HuH-7 (cell line): ENCODE measurements around the gene BRSK2.
"Not testable (repeated sequence)": the region's sequence is repeated elsewhere in the genome, so short reads cannot be mapped to it uniquely, and the experiment has no call there.

Experiments used
- DNase-seq: peaks from one replicate; pipeline ENCODE4 v3.0.0; 2011; ENCODE audit warnings: low spot score

Gene BRSK2

GRCh38 chr11:1409852-1410125 is 20.1 kb downstream of the BRSK2 start:
- not testable (repeated sequence) for DNase-seq

DNA sequence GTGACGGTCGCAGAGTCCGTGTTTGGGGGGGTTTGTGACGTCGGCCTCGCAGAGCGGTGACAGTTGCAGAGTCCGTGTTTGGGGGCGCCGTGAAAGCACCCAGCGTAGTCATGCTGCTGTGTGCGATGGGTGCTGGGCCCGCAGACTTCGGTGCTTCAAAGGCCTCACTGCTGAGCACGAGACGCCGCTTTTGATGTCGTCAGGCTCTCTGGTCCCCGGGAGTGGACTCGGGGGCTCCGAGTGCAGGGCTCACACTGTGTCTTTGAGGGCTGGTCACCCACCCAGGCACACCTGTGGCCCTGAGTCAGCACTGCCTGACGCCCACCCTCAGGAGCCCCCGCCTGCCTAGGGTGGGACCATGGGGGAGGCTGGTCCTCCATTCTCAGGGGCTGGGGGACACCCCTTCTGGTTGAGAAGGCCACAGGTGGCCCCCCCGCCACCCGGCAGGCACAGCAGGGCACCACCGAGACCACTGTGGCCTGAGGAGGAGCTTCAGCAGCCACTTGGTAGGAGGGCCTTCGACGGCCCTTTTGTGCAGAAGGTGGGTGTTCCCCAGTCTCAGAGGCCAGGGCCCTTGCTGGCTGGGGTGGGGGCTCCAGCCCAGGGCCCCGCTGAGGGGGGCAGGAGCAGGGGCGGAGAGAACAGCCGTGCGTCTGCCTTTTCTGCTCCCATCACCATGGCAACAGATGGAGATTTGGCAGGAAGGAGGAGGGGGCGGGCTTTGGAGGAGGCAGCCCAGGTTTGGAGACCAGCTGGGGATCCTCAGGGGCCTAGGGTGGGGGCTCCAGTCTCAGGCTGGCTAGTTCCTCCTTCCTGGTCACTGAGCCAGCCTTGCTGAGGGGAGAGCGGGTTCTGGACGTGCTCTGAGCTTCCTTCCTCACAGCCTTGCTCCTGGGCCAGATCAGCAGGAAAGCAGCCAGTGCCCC is 20.9 kb downstream of the BRSK2 start:
- no peak for DNase-seq

GRCh38 chr11:1411301-1411700 is 21.6 kb downstream of the BRSK2 start:
- no peak for DNase-seq

DNA sequence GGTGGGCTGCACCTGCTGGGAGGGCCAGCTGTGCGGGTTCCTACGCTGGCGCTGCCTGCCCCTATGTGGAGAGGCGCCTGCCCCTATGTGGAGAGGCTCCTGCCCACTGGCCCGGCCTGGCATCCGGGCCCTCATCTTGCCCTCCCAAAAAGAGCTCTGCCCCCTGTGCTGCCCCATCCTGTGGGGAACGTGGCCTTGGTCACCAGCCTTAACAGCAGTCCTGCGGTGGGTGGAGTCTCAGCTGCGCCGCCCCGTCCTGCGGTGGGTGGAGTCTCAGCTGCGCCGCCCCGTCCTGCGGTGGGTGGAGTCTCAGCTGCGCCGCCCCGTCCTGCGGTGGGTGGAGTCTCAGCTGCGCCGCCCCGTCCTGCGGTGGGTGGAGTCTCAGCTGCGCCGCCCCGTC is 22.0 kb downstream of the BRSK2 start:
- not testable (repeated sequence) for DNase-seq

GRCh38 chr11:1412377-1413095 is 22.8 kb downstream of the BRSK2 start:
- no peak for DNase-seq

DNA sequence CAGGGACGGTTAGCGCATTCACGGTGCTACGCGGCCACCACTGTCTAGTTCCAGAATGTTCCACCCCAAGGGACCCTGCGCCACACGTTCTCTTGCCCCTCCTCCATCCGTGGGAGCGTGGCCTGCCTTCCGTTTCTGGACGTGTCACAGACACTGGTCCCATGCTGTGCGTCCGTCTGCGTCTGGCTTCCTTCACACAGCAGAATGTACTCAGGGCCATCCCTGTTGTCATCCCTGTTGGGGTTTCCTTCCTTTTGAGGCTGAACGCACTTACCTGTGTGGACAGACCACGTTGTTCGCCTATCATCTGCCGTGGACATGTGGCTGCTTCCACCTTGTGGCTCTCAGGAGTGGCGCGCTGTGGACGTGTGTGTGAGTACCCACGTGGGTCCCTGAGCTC is 24.9 kb downstream of the BRSK2 start:
- no peak for DNase-seq

DNA sequence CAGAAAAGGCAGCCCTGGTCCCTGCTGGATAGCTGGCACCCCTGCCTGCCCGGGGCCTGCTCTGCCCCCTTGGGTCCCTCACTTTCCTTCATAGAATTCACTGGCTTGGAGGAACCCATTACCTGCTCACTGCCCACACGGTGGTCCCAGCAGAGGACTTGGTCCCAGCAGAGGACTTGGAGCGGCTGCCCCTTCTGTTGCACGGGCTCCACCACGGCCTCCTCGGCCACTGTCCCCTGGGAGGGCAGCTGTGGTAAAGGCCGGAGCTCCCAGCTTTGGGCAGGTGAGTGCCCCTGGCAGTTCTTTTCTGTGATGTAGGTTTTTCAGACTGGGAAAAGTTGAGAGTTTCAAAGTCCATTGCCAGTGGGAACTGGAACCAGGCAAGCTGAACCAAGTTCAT is 25.9 kb downstream of the BRSK2 start:
- DNase-seq, result no peak

GRCh38 chr11:1418192-1418795 is 28.6 kb downstream of the BRSK2 start:
- DNase-seq, result not testable (repeated sequence)

- DNase-seq, result no peak
These were observed 30.1 kb downstream of the BRSK2 start for GRCh38 chr11:1419811-1420210.

GRCh38 chr11:1421291-1421690 is 31.6 kb downstream of the BRSK2 start:
- no peak for DNase-seq

DNA sequence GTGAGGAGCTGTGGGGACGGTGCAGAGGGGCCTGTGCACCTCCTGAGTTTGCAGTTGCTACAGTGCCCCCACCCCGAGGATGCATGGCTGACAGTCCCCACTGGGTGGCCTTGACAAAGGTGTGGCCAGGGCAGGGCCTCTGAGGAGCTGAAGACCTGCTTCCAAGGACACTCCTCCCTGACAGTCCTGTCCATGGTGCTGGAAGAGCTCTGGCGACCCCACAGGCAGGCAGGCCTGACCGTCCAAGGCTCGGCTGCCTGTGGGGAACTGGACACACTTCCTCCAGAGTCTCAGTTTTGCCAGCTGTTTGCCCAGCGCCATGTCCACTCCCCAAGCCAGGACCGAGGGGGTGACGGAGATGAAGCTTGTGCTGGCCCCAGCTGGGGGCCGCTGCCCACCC is 32.7 kb downstream of the BRSK2 start:
- no peak for DNase-seq

DNA sequence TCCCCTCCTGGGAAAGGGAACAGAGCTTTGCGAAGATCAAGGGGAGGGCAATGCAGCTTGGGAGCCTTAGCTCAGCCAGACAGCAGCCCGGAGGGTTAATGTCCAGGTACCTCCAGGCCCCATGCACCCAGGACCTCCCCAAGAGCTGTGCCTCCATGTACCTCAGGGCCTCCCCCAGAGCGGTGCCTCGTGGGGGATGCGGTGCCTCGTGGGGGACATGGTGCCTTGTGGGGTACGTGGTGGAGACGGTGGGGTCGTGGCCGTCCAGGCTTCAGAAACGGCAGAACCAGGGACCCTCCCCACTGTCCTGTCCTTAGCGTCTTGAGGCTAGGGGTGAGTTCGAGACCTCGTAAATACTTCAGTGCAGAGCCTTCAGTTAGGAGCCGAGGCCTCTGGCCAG is 33.2 kb downstream of the BRSK2 start:
- no peak for DNase-seq

DNA sequence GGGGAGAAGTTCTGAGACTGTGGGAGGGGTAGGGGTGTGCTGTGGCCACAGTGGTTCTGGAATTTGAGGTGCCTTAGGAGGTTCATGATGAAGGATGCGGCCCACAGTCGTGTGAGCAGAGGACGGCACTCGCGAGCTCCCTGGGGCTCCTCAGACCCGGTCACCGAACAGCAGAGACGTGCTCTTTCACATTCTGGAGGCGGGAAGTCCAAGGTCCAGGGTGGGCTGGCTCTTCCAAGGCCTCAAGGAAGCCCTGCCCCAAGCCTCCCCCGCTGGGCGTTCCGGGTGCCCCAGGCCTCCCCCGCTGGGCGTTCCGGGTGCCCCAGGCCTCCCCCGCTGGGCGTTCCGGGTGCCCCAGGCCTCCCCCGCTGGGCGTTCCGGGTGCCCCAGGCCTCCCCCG is 33.7 kb downstream of the BRSK2 start:
- DNase-seq, result not testable (repeated sequence)

DNA sequence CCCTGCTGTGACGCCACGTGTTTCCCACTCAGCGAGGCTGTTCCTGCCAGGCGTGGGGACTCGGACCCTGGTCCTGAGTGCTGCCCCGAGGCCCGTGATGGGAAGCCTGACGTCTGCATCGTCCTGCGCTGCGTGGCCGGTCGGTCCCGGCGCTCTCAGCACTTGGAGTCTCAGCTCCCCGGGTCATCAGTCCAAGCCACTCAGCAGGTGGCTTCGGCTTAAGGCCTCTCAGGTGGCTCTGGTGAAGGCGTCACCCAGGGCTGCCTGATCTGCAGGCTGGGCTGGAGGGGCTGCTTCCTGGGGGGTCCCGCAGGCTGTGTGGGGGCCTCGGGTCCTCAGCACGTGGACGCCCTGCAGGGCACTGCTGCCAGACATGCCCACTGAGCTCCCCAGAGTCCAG is 35.3 kb downstream of the BRSK2 start:
- no peak for DNase-seq

GRCh38 chr11:1425439-1425838 is 35.7 kb downstream of the BRSK2 start:
- DNase-seq, result no peak

DNA sequence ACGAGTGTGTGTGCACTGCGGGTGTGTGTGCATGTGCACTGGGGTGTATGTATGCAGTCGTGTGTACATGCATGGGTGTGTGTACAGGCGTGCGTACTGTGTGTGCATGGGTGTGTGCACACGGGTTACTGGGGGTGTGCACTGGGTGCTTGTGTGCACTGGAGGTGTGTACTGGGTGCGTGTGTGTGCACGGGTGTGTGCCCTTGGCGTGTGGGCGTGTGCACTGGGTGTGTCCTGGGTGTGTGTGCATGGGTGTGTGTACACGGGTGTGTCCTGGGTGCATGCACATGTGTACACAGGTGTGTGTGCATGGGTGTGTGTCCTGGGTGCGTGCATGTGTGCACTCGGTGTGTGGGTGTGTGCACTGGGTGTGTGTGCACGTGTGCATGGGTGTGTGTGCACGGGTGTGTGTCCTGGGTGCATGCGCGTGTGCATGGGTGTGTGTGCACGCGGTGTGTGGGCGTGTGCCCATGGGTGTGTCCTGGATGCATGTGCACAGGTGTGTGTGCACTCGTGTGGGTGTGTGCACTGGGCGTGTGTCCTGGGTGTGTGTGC is 39.1 kb downstream of the BRSK2 start:
- no peak for DNase-seq

DNA sequence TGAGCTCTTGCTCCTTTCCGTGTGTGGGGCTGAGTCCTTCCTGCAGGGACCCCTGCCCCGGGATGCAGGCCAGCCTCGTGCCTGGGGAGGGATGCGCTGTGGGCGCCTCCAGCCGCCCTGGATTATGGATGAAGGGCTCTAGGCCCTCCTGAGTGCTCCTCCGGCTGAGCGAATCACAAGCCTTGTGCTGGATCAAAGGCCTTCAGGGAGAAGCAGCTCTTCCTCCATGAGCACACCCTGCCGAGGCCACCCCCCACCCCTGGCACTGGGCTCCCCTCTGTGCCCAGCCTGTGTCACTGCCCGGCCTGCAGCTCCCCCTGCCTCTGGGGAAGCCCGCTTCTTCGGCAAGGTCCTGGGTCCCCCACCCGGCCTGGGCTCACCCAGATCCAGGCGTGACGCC is 43.8 kb downstream of the BRSK2 start:
- no peak for DNase-seq

- DNase-seq, result no peak
These were observed 44.4 kb downstream of the BRSK2 start for GRCh38 chr11:1433977-1434640.

DNA sequence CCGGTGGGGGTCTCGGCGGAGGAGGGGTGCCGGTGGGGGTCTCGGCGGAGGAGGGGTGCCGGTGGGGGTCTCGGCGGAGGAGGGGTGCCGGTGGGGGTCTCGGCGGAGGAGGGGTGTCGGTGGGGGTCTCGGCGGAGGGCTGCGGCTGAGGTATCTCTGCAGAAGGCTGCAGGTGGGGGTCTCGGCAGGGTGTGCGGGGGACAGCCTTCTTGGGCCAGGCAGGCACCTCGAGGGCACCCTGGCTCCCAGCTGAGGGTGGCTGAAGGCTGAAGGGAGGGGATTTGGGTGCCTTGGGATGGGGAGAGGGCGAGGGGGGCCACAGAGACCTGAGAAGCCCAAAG is 45.7 kb downstream of the BRSK2 start:
- DNase-seq, result not testable (repeated sequence)

GRCh38 chr11:1435820-1436467 is 46.2 kb downstream of the BRSK2 start:
- DNase-seq, result no peak

- DNase-seq, result no peak
These were observed 46.8 kb downstream of the BRSK2 start for GRCh38 chr11:1436468-1437039.

DNA sequence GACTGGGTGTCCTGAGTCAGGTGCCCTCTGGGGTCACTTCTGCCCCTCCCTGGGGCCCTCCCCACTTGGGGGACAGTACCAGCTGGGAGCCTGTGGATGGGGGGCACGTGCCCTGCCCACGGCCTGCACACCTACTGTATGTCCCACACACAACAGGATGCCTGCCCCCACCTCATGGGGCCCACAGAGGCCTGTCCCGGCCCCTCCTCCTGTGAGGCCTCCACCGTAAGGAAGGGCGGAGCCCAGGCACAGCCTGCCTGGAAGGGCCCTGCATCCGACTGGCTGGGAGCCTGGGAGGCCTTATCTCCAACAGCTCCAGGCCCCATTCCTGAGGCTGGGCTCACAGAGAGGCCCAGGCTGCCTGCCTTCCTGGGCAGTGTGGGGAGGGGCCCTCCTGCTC is 47.8 kb downstream of the BRSK2 start:
- peak; percentile 87 for DNase-seq
